Kidney (tissue), 14 donors: Measurements from ENCODE around the gene NRAP. TPM values are rescaled to one million over a fixed set of nuclear protein-coding genes. Genes with fewer than 3 reads are reported as not detected.

Source experiments
- DNase-seq, 5 donors: peaks; one replicate each; pipeline ENCODE4 v3.0.0-alpha.2; 2013 to 2020
- FAIRE-seq: peaks from 2 replicates; lab custom pipeline; 2012; peaks lifted over from hg19 to GRCh38; lab: Jason Lieb, UNC
- H3K27ac ChIP-seq, 2 donors: one replicate each; pipeline ENCODE4 v1.7.0; 2013; ENCODE audit warnings: low read depth in 2 of 2, low read length in 2 of 2, inconsistent platforms in 1 of 2
- H3K27me3 ChIP-seq: one replicate; pipeline ENCODE4 v1.7.1; 2013; ENCODE audit warnings: low read length, inconsistent platforms; ENCODE audit not compliant: control insufficient read depth, insufficient read depth
- H3K36me3 ChIP-seq, 3 donors: one replicate each; pipeline versions ENCODE4 v1.7.0 to v1.7.1; 2013; ENCODE audit warnings: low read length in 3 of 3, control low read depth in 1 of 3, inconsistent platforms in 1 of 3; ENCODE audit not compliant: insufficient read depth in 3 of 3, control insufficient read depth in 2 of 3
- H3K4me1 ChIP-seq, 3 donors: one replicate each; pipeline versions ENCODE4 v1.7.0 to v1.7.1; 2013; ENCODE audit warnings: low read length in 3 of 3, inconsistent platforms in 1 of 3, low read depth in 1 of 3; ENCODE audit not compliant: control insufficient read depth in 2 of 3, insufficient read depth in 2 of 3
- H3K4me3 ChIP-seq, 3 donors: one replicate each; pipeline versions ENCODE4 v1.7.0 to v1.8.1; 2013; ENCODE audit warnings: low read length in 3 of 3, control low read depth in 1 of 3, inconsistent platforms in 1 of 3
- H3K9ac ChIP-seq, 3 donors: one replicate each; pipeline versions ENCODE4 v1.7.0 to v1.7.1; 2013; ENCODE audit warnings: low read length in 3 of 3, control low read depth in 1 of 3, inconsistent platforms in 1 of 3
- H3K9me3 ChIP-seq, 3 donors: one replicate each; pipeline versions ENCODE4 v1.7.0 to v1.7.1; 2013; ENCODE audit warnings: low read length in 3 of 3, control low read depth in 1 of 3, inconsistent platforms in 1 of 3; ENCODE audit not compliant: control insufficient read depth in 2 of 3, insufficient read depth in 1 of 3
- CTCF ChIP-seq: IDR thresholded peaks from 3 replicates; pipeline ENCODE4 v1.5.1; 2012; ENCODE audit warnings: mild to moderate bottlenecking, moderate library complexity, borderline replicate concordance; ENCODE audit not compliant: insufficient read depth; ENCODE audit errors: extremely low read depth
- intact Hi-C: fragments of 100-400 bp; cut with DNase I; formaldehyde crosslinking; loops from one replicate; pipeline ENCODE4 v1.11.1; 2022
- polyA plus RNA-seq: library from polyadenylated mRNA; stranded (reverse); fragments of 350-450 nt; fragmentation: Illumina TruSeq; extraction: RNeasy Lipid Tissue Mini Kit (QIAGEN cat#74804); gene quantifications from one replicate; pipeline ENCODE4 v1.2.3, GENCODE V29; 2014; ENCODE audit warnings: low read depth, low replicate concordance; ENCODE audit not compliant: insufficient read depth
- total RNA-seq: library from RNA; stranded (reverse); fragmentation: NEBNext Ultra II Directional; extraction: Animal tissue kit (Norgen Biotek cat#: 25700); gene quantifications from one replicate; pipeline ENCODE4 v1.2.1, GENCODE V29; 2021
- donor health status: control.
- donor health status: control.
- donor health status: control.
- donor health status: control.
- donor health status: control.
- donor health status: DM: yes; HTN: yes; CAD: no.
- donor health status: Normal renal cell carcinoma (clear cell type).

The NRAP gene
- total and polyA plus RNA-seq, 2 donors from 2014 or later = not detected

GRCh38 chr10:113539789-113540188 lies 124.1 kb downstream of the NRAP start:
- FAIRE-seq (no peak), DNase-seq (no peak)
- Histone ChIP-seq H3K4me3 (no peak overlapping the region), H3K27ac (no peak overlapping the region), H3K9ac (no peak overlapping the region), H3K27me3 (no peaks in the 10 kb centered on the region), H3K9me3 (no peaks in the 10 kb centered on the region), H3K4me1 (no peaks in the 10 kb centered on the region), H3K36me3 (no peaks in the 10 kb centered on the region)
- intact Hi-C loops = no loop called here
- TF ChIP-seq CTCF = no peak

Other genes with a start within 250 kb of the NRAP start
- gene HABP2, start 111.0 kb downstream of the NRAP start, total RNA-seq = 25.6 TPM
- gene HABP2, start 111.0 kb downstream of the NRAP start, polyA plus RNA-seq = 27.4 TPM
- gene CASP7, start 15.9 kb upstream of the NRAP start, total RNA-seq = 18.9 TPM
- 19.0 TPM for gene CASP7, start 15.9 kb upstream of the NRAP start, polyA plus RNA-seq
- 0.41 TPM for gene PLEKHS1, start 87.6 kb upstream of the NRAP start, total RNA-seq
- 0.17 TPM for gene PLEKHS1, start 87.6 kb upstream of the NRAP start, polyA plus RNA-seq
- 5.7 TPM for gene DCLRE1A, start 190.0 kb upstream of the NRAP start, total RNA-seq
- gene DCLRE1A, start 190.0 kb upstream of the NRAP start, polyA plus RNA-seq = 4.2 TPM
- 40.8 TPM for gene NHLRC2, start 190.6 kb upstream of the NRAP start, total RNA-seq
- gene NHLRC2, start 190.6 kb upstream of the NRAP start, polyA plus RNA-seq = 4.5 TPM